GM12878 (cell line): ENCODE data around the gene TPRA1. TPM values are rescaled to one million over a fixed set of nuclear protein-coding genes. Genes with fewer than 3 reads are reported as not detected.

Experiments
- NR2C1 ChIP-seq: fragments of 450-650 bp; IDR thresholded peaks from 2 replicates; pipeline ENCODE4 v1.6.1; 2017; ENCODE audit warnings: antibody characterized with exemption, mild to moderate bottlenecking, moderate library complexity
- POLR2AphosphoS5 ChIP-seq: IDR thresholded peaks from 2 replicates; pipeline ENCODE4 v1.6.1; 2011; ENCODE audit warnings: mild to moderate bottlenecking, low read length, inconsistent platforms
- RB1 ChIP-seq: fragments of 450-650 bp; formaldehyde crosslinking; IDR thresholded peaks from 2 replicates; pipeline ENCODE4 v1.6.1; 2017; ENCODE audit warnings: mild to moderate bottlenecking, borderline replicate concordance
- RCOR1 ChIP-seq: conservative IDR thresholded peaks from 2 replicates; pipeline ENCODE4 v1.6.1; 2012; ENCODE audit warnings: low read depth, low read length, improper control_type of control experiment
- ZZZ3 ChIP-seq: IDR thresholded peaks from 2 replicates; pipeline ENCODE4 v1.6.1; 2011; ENCODE audit warnings: low read depth; ENCODE audit not compliant: control insufficient read depth, insufficient read length
- polyA plus RNA-seq, 11 experiments: library from polyadenylated mRNA; depleted of rRNA in 4 of 11; unstranded in 6 of 11; stranded (reverse) in 5 of 11; fragments of >200 nt; fragmentation: Nextera tagmentation in 4 of 11; fragmentation: Illumina TruSeq in 1 of 11; extraction: Ambion mirVana in 4 of 11; extraction: Trizol in 1 of 11; gene quantifications; 1 replicate in 1 of 11; 2 replicates in 10 of 11; pipeline versions ENCODE4 v1.2.1 to v1.2.3, GENCODE V29; 2011 to 2016; ENCODE audit warnings: inconsistent platforms in 2 of 11, missing spikeins in 2 of 11, low read depth in 1 of 11
- total RNA-seq, 4 experiments: library from RNA; depleted of rRNA in 3 of 4; stranded (reverse); fragments of >200 nt in 3 of 4; fragmentation: Illumina TruSeq in 1 of 4; extraction: Trizol in 1 of 4; gene quantifications; 2 replicates each; pipeline versions ENCODE4 v1.2.1 to v1.2.3, GENCODE V29; 2013 to 2021
- TF ChIP-seq, protein P1 (sequence below): fragments of 450-650 bp; IDR thresholded peaks from 2 replicates; pipeline ENCODE4 v1.6.1; 2017; ENCODE audit warnings: antibody characterized with exemption, mild to moderate bottlenecking, moderate library complexity
- TF ChIP-seq, protein P2 (sequence below): IDR thresholded peaks from 2 replicates; pipeline ENCODE4 v1.6.1; 2012; ENCODE audit warnings: low read depth, low read length, improper control_type of control experiment
- TF ChIP-seq, protein P3 (sequence below): fragments of 450-650 bp; IDR thresholded peaks from 2 replicates; pipeline ENCODE4 v1.6.1; 2017; ENCODE audit warnings: mild to moderate bottlenecking, moderate library complexity

TPRA1 gene
- total and polyA plus RNA-seq, 10 of the 15 experiments (the other 5 are each of a cell fraction or from before 2014, with no cell fraction given): 1.8 to 39.6 (median 26.6) TPM

DNA sequence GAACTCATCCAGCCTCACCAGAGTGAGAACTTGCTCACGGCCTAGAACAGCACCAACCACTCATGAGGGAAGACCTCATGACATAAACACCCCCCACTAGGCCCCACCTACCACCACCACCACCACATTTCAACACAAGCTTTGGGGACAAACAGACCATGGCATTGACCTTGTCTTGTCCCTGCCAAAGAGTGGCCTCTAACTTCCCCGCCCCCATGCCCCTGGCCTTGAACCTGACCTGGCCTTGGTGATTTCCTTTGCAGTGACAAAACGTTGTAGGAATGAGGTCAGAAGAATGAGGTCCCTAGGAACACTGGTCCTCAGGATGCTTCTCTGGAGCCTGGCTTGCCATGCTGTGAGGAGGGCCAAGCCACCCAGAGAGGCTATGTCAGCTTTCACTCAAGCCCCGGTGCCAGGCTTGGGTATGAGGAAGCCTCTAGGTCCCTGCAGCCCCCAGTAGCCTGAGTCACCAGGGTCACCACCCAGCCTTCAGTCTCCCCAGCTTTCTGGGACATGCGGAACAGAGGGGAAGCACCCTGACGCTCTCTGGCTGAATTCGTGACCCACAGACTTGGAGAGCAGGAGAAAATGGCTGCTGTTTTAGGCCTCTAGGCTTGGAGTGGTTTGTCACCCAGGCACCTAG is 57.9 kb downstream of the TPRA1 start (continued):
- TF ChIP-seq, protein P1, sequence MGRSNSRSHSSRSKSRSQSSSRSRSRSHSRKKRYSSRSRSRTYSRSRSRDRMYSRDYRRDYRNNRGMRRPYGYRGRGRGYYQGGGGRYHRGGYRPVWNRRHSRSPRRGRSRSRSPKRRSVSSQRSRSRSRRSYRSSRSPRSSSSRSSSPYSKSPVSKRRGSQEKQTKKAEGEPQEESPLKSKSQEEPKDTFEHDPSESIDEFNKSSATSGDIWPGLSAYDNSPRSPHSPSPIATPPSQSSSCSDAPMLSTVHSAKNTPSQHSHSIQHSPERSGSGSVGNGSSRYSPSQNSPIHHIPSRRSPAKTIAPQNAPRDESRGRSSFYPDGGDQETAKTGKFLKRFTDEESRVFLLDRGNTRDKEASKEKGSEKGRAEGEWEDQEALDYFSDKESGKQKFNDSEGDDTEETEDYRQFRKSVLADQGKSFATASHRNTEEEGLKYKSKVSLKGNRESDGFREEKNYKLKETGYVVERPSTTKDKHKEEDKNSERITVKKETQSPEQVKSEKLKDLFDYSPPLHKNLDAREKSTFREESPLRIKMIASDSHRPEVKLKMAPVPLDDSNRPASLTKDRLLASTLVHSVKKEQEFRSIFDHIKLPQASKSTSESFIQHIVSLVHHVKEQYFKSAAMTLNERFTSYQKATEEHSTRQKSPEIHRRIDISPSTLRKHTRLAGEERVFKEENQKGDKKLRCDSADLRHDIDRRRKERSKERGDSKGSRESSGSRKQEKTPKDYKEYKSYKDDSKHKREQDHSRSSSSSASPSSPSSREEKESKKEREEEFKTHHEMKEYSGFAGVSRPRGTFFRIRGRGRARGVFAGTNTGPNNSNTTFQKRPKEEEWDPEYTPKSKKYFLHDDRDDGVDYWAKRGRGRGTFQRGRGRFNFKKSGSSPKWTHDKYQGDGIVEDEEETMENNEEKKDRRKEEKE: no peak
- TF ChIP-seq, protein P2, sequence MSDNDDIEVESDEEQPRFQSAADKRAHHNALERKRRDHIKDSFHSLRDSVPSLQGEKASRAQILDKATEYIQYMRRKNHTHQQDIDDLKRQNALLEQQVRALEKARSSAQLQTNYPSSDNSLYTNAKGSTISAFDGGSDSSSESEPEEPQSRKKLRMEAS: no peak
- TF ChIP-seq RB1 (no peak), RCOR1 (no peak), POLR2AphosphoS5 (no peak), NR2C1 (no peak), ZZZ3 (no peak)
- TF ChIP-seq, protein P3, sequence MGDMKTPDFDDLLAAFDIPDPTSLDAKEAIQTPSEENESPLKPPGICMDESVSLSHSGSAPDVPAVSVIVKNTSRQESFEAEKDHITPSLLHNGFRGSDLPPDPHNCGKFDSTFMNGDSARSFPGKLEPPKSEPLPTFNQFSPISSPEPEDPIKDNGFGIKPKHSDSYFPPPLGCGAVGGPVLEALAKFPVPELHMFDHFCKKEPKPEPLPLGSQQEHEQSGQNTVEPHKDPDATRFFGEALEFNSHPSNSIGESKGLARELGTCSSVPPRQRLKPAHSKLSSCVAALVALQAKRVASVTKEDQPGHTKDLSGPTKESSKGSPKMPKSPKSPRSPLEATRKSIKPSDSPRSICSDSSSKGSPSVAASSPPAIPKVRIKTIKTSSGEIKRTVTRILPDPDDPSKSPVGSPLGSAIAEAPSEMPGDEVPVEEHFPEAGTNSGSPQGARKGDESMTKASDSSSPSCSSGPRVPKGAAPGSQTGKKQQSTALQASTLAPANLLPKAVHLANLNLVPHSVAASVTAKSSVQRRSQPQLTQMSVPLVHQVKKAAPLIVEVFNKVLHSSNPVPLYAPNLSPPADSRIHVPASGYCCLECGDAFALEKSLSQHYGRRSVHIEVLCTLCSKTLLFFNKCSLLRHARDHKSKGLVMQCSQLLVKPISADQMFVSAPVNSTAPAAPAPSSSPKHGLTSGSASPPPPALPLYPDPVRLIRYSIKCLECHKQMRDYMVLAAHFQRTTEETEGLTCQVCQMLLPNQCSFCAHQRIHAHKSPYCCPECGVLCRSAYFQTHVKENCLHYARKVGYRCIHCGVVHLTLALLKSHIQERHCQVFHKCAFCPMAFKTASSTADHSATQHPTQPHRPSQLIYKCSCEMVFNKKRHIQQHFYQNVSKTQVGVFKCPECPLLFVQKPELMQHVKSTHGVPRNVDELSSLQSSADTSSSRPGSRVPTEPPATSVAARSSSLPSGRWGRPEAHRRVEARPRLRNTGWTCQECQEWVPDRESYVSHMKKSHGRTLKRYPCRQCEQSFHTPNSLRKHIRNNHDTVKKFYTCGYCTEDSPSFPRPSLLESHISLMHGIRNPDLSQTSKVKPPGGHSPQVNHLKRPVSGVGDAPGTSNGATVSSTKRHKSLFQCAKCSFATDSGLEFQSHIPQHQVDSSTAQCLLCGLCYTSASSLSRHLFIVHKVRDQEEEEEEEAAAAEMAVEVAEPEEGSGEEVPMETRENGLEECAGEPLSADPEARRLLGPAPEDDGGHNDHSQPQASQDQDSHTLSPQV: no peak
- TF ChIP-seq, all 136 proteins: peak for 0
